Ishikawa (cell line): ENCODE results near the gene GCA.

Source experiments
- CEBPB ChIP-seq: IDR thresholded peaks from 2 replicates; pipeline ENCODE4 v1.6.1; 2012
- EGR1 ChIP-seq: IDR thresholded peaks from 2 replicates; pipeline ENCODE4 v1.6.1; 2012
- EP300 ChIP-seq: IDR thresholded peaks from 2 replicates; pipeline ENCODE4 v1.6.1; 2012; ENCODE audit warnings: borderline replicate concordance
- FOXM1 ChIP-seq: IDR thresholded peaks from 2 replicates; pipeline ENCODE4 v1.6.1; 2012; ENCODE audit warnings: low read depth, borderline replicate concordance
- RAD21 ChIP-seq: IDR thresholded peaks from 2 replicates; pipeline ENCODE4 v1.6.1; 2012; ENCODE audit warnings: low read depth
- TAF1 ChIP-seq: IDR thresholded peaks from 2 replicates; pipeline ENCODE4 v1.6.1; 2012; ENCODE audit warnings: low read depth, mild to moderate bottlenecking
- TEAD4 ChIP-seq: IDR thresholded peaks from 2 replicates; pipeline ENCODE4 v1.6.1; 2012
- TF ChIP-seq, protein P1 (sequence below): IDR thresholded peaks from 2 replicates; pipeline ENCODE4 v1.6.1; 2012
- TF ChIP-seq, protein P2 (sequence below): IDR thresholded peaks from 2 replicates; pipeline ENCODE4 v1.6.1; 2012
- TF ChIP-seq, protein P3 (sequence below): IDR thresholded peaks from 2 replicates; pipeline ENCODE4 v1.6.1; 2012; ENCODE audit warnings: low read depth, mild to moderate bottlenecking

DNA sequence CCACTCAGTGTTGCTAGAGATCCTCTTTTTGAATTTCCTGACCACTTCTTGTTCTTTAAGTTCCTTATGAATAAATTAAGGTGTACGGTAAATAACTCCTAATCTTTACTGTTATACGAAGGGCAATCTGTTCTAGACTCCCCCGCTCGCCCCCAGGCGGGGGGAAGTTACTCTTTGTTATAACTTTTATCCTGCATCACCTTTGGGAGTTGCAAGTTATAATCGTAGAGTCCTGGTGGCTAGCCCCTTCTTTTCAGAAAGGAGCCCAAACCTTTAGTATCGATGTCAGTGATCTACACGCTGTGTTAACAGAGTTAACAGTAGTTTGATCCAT lies 652 bp downstream of the GCA start:
- TF ChIP-seq, protein P1, sequence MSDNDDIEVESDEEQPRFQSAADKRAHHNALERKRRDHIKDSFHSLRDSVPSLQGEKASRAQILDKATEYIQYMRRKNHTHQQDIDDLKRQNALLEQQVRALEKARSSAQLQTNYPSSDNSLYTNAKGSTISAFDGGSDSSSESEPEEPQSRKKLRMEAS = no peak
- TF ChIP-seq TAF1 (no peak), TEAD4 (no peak), EGR1 (no peak), RAD21 (no peak), EP300 (no peak), CEBPB (no peak), FOXM1 (no peak)
- TF ChIP-seq, protein P2, sequence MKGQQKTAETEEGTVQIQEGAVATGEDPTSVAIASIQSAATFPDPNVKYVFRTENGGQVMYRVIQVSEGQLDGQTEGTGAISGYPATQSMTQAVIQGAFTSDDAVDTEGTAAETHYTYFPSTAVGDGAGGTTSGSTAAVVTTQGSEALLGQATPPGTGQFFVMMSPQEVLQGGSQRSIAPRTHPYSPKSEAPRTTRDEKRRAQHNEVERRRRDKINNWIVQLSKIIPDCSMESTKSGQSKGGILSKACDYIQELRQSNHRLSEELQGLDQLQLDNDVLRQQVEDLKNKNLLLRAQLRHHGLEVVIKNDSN = no peak
- TF ChIP-seq, protein P3, sequence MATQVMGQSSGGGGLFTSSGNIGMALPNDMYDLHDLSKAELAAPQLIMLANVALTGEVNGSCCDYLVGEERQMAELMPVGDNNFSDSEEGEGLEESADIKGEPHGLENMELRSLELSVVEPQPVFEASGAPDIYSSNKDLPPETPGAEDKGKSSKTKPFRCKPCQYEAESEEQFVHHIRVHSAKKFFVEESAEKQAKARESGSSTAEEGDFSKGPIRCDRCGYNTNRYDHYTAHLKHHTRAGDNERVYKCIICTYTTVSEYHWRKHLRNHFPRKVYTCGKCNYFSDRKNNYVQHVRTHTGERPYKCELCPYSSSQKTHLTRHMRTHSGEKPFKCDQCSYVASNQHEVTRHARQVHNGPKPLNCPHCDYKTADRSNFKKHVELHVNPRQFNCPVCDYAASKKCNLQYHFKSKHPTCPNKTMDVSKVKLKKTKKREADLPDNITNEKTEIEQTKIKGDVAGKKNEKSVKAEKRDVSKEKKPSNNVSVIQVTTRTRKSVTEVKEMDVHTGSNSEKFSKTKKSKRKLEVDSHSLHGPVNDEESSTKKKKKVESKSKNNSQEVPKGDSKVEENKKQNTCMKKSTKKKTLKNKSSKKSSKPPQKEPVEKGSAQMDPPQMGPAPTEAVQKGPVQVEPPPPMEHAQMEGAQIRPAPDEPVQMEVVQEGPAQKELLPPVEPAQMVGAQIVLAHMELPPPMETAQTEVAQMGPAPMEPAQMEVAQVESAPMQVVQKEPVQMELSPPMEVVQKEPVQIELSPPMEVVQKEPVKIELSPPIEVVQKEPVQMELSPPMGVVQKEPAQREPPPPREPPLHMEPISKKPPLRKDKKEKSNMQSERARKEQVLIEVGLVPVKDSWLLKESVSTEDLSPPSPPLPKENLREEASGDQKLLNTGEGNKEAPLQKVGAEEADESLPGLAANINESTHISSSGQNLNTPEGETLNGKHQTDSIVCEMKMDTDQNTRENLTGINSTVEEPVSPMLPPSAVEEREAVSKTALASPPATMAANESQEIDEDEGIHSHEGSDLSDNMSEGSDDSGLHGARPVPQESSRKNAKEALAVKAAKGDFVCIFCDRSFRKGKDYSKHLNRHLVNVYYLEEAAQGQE = no peak
